ENCODE measurements around the gene GNG12.
A peak's percentile ranks its signal among the peaks of the same experiment; 100 is the strongest.

DNA sequence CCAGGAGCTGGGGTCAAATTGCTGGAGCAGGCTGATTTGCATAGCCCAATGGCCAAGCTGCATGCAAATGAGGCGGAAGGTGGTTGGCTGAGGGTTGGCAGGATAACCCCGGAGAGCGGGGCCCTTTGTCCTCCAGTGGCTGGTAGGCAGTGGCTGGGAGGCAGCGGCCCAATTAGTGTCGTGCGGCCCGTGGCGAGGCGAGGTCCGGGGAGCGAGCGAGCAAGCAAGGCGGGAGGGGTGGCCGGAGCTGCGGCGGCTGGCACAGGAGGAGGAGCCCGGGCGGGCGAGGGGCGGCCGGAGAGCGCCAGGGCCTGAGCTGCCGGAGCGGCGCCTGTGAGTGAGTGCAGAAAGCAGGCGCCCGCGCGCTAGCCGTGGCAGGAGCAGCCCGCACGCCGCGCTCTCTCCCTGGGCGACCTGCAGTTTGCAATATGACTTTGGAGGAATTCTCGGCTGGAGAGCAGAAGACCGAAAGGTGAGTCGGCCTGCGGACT is 148.2 kb downstream of the GNG12 start, which contains the start of gene GADD45A:
- TF ChIP-seq, protein P1, sequence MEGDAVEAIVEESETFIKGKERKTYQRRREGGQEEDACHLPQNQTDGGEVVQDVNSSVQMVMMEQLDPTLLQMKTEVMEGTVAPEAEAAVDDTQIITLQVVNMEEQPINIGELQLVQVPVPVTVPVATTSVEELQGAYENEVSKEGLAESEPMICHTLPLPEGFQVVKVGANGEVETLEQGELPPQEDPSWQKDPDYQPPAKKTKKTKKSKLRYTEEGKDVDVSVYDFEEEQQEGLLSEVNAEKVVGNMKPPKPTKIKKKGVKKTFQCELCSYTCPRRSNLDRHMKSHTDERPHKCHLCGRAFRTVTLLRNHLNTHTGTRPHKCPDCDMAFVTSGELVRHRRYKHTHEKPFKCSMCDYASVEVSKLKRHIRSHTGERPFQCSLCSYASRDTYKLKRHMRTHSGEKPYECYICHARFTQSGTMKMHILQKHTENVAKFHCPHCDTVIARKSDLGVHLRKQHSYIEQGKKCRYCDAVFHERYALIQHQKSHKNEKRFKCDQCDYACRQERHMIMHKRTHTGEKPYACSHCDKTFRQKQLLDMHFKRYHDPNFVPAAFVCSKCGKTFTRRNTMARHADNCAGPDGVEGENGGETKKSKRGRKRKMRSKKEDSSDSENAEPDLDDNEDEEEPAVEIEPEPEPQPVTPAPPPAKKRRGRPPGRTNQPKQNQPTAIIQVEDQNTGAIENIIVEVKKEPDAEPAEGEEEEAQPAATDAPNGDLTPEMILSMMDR (IDR thresholded peaks at IDR 0.05) = no peak
- peak; percentile 95 to 99 for TF ChIP-seq POLR2A (IDR thresholded peaks at IDR 0.05)
